ENCODE data around the gene RNU2-63P.
"Not testable (repeated sequence)": the region's sequence is repeated elsewhere in the genome, so short reads cannot be mapped to it uniquely, and the experiment has no call there.

The RNU2-63P gene

DNA sequence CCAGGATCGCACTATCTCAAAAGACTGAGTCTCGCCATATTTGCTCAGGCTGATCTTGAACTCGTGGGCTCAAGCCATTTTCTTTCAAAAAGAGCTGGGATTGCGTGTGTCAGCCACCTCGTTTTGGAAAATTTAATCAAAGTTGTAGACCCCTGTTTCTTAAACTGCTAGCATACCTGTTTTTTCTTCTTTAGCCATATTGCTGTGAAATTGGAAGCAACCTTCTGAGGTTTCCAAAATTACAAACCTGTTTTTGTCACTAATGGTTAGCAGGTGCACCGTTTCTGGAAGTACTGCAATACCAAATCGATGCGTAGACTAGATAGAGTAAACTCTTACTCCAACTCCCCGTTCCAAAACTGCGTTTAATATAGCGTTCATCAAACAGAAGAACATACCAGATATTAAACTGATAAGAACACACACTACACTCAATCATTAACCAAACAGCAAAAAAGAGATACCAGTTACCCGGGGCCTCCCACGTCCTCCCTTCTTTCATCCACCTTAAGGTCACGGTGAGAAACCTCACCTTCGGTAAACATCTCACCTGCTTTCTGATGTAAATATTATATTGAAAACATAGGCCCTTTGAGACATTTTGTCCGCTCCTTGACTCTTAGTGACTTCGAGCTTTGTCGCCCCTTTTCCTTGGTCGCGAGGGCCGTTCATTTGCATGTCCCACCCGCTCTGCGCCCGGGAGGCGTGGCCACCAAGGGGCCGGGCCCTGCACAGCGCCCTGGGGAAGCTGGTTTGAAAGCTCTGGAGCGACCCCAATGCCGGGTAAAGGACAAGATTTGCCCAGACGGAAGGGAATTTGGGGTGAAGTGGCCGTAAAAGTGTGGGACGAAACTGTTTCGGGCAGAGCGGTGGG lies at the start of gene RNU2-63P:
TSS of gene RNU2-63P (minus strand) at position 462 of the 874 bp plus-strand sequence.
- DNase-seq, result peak; percentile 97

DNA sequence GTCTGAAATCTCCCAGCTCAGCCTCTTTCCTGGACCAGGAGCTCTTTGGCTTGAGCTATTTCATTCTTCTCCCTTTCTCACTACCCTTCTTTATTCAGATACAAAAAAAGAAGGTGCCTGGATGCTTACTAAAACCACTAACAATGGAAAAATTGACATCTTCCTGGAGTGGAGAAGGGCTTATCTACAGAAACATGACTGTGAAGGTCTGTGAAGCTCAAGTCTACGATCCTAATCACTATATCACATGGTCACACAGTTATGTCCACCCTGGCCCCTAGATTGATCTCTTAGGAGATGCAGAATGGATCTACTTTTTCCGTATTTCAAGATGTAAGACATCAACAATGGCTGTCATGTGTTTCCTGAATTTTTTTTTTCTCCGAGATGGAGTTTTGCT lies 44.9 kb upstream of the RNU2-63P start:
- no peak for DNase-seq

DNA sequence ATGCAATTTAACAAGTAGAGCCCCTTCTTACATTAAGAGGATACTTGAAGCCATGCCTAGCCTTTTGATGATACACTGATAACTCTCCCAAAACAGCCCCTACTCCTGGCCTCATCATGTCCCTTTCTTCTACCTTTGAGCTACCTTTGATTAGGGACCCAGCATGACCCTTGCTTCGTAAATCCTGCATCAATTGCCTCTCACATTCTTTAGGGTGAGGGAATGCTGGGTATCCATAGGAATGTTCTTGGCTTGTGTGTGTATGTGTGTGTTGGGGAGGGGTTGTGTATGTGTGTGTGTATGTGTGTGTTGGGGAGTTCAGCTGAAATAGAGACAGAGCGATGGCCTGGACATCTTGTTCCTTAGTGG lies 44.5 kb upstream of the RNU2-63P start:
- DNase-seq, result no peak

GRCh38 chr2:88059979-88060906 lies 43.9 kb upstream of the RNU2-63P start:
- DNase-seq, result peak; percentile 45

GRCh38 chr2:88058191-88058590 lies 41.8 kb upstream of the RNU2-63P start:
- DNase-seq, result no peak

DNA sequence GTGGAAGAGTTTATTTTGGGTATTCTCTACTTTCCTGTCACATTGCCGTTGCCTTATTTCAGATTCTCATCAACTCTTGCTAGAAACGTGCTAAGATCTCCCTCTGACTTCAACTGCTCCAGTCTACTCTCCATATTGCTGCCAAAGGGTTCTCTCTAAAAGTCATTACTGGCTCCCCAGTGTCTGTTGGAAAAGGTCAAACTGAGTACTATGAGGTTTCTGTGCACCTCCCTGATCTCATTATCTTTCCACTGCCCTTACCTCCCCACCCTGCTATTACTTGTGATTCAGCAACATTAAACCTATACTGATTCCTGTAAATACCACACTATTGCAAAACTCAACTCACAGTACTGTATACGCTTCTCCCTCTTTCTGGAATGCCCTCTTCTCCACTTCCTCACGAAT lies 41.1 kb upstream of the RNU2-63P start:
- peak; percentile 54 for DNase-seq

DNA sequence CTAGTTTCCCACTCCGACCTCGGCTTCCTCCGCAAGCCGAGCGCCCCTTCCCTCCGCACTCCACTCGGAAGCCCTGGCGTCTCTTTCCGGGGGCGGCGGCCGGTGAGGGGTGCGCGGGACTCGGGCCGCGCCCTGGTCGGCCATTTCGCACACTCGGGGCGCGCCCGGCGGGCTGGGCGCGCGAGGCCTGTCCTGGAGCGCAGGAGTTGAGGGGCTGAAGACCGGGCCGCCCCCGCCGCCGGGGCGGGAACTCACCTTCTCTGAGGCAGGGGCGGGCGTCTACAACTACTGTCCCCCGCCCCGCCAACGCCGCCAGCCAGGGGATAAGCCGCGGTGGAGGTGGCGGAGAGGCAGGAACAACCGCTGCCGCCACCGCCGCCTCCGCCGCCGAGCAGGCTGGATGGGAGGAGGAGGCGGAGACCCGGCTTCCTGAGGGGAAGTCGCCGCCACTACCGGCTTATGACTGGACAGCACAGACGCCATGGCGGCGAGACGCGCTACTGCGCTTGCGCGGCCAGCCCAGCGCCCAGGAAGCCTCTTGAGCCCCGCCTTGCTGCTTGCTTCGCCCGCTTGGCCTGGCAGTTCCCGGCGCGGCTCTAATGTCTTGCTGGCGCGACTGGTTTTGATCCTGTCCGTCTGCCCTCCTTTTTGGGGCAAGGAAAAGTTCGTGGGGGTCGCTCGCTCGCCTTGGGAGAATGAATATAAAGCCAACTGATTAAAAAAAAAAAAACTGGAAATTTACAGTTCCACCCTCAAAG lies 39.2 kb upstream of the RNU2-63P start, which contains the start of gene KRCC1:
TSS of gene KRCC1 (minus strand) at position 413 of the 758 bp plus-strand sequence. CDS start 27,220 bp downstream, outside the sequence.
- peak; percentile 95 for DNase-seq

- DNase-seq, result peak; percentile 32
Observed at GRCh38 chr2:88054782-88055370, 38.5 kb upstream of the RNU2-63P start.

DNA sequence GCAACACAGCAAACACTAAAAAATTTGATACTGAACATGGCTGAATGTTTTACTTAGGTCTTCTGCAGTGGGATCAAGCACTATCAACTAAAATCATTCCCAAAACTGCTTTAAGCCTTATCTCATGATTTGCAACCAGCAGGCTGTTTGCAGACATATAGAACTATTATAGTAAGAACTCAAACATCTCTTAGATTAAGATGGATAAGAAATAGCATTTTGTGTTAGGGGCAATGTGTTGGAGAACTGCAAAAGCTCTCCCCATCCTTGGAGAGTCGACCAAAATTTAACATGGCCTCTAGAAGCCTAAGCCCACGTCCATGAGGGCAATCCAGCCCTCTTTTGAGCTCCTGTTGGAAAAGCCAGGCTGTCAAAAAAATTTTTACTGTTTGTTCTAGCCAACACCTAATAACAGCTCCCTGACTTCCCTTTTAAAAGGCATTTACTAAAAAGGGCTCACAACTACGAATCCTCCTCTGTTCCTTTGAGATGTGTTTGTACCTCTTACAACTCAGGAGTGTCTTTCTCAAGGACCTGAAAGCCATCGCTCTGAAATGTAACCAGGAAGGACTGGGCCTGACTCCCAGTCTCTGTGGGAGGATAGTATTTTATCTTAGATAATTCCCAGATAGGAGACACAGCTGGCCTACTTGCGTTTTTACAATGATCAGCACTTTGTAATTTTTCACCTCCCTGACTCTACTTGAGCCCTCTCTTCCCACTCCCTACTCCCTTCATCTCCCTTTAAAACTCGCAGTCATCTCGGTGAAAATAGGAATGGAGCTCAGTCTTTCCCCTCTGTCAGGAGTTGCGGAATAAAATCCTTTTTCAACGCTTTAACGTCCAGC lies 37.8 kb upstream of the RNU2-63P start:
- DNase-seq, result no peak

DNA sequence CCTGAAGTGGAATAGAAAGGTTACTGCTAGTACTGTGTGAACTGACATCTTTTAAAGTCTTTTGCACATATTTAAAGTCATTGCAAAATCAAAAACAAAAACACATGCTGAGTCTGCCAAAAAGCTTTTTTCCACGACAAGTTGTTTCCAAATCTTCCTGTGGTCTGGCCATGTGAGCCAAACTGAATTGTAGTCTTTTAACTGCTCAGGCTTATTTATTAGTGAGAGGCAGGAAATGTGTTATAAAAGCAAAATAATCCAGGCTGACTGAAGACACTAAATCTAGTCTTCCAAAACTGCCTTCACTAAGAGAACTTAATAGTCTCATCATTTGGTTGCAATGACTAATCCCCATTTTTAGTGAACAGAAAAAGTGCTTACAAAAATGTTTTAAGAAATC lies 36.9 kb upstream of the RNU2-63P start:
- DNase-seq, result peak; percentile 45

DNA sequence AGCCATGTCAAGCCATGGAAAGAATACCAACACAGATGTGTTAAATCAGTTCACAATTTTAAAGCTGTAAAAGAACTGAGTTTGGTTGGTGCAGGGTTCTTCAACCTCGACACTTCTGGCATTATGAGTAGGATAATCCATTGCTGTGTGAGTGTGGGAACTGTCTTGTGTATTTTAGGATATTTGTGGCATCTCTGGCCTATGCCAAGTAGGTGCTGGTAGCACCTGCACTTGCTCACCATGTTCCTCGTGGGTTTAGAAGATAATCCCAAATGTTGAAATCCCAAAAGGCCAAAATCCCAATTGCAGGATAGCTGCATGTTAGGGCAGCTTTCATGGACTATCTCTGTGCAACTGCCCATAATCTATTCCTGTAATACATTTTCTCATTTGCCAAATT lies 35.4 kb upstream of the RNU2-63P start:
- no peak for DNase-seq

DNA sequence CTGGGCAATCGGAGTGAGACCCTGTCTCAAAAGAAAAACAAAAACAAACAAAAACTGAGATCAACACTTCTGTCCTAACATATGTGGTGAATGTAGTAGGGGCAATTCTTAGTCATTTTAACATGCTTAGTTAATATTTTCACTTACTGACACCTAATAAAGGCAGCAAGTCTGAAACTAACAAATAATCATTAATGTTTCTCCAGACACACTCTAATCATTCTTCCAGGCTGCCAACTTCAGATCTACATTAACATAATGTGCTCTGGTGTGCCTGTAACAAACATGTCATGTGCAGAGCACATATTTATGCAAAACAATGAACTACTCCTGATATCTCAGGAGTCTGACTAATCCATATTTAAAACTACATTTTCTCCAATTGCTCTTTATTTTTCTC lies 33.3 kb upstream of the RNU2-63P start:
- DNase-seq, result no peak

DNA sequence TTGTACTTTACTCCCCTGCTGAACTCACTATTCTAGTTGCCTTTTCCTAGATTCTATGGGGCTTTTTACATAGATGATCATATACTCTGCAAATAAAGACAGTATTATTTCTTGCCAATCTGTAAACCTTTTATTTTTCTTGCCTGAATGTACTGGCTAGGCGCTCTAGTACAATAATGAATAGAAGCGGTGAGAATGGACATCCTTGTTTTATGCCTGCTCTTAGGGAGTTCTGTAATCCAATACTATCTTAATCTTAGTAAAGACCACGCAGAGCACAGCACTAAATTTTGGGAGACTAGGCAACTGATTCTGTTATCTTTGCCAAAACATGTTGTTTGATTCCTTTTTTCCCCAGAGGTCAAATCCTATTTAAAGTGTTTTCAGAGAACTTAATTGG lies 32.2 kb upstream of the RNU2-63P start:
- no peak for DNase-seq

GRCh38 chr2:88045561-88045960 lies 29.2 kb upstream of the RNU2-63P start:
- not testable (repeated sequence) for DNase-seq

DNA sequence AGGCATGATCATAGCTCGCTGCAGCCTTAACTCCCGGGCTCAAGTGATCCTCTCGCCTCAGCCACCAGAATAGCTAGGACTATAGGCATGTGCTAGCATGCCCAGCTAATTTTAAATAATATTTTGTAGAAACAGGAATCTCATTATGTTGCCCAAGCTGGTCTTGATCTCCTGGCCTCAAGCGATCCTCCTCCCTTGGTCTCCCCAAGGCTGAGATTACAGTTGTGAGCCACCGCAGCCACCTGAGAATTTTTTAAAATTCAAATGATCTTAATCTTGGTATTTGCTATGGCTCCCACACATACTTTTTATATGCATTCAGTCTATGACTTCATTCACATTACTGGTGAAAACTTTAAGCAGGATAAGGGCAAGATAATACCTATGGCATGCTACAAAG lies 26.1 kb upstream of the RNU2-63P start:
- DNase-seq, result no peak

GRCh38 chr2:88038263-88039105 lies 22.1 kb upstream of the RNU2-63P start:
- peak; percentile 95 for DNase-seq

DNA sequence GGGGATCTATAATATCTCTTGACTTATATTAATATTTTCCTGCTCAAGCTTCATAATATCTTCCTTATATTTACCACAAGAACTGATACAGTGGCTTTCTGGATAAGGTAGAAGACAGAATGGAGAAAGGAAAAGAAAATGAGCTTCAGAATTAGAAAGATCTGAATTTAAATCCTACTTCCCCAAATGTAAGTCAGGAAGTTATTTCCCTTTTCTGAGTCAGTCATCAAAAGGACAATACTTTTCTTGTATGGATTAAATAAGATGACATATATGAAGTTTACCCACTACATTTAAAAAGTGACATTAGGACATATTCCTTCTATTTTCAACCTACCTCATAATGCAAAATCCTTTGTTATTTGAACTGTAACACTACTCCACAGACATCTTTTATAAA lies 20.3 kb upstream of the RNU2-63P start:
- DNase-seq, result no peak

DNA sequence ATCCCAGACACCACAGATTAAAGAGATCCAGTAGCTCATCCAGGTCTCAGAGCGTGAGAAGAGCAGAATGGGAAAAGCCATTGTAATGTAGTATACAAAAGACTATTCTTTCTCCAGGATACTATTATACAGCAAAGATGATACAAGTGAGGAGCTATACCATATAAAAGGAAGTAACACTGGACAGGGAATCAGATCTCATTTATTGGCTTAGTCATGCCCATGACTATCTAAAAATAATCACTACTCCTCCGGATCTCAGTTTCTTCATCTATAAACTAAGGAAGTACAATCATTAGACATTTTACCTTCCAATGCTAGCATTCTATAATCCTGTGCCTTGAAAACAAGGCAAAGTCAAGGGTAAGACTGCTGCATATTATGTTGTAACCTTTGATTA lies 19.8 kb upstream of the RNU2-63P start:
- no peak for DNase-seq

- DNase-seq, result no peak
Observed at GRCh38 chr2:88032070-88032702, 15.8 kb upstream of the RNU2-63P start.

DNA sequence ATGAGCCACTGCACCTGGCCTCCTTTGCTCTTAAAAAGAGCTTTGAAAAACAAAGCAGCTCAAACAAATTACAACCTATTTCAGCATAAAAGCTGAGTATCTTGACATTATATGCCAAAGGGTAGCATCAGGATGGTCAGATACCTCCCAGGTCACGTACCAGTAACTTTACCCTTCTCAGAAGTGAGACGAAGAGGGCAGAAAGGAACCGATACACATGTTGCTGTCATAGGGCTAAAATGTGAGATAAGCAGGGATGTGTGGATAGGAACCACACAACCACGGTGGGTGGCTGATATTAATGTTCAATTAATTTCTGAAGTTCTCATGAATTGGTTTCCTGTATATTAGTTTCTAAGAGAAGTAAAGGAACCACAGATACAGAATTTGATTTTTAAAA lies 12.6 kb upstream of the RNU2-63P start:
- no peak for DNase-seq

Measured in fibroblast of upper back skin (primary cell).